Spleen (tissue), 11 donors: ENCODE data around the gene ELOVL3. TPM values are rescaled to one million over a fixed set of nuclear protein-coding genes. Genes with fewer than 3 reads are reported as not detected.

Experiments
- DNase-seq: peaks from one replicate; pipeline ENCODE4 v3.0.0-alpha.2; 2020
- H3K27ac ChIP-seq, 8 donors: fragments of 200-600 bp; sonication (generic) in 7 of 8; 1 replicate in 4 of 8; 2 replicates in 4 of 8; pipeline versions ENCODE4 v1.5.0 to v1.8.0; 2016 to 2021; ENCODE audit warnings: inconsistent platforms in 4 of 8, mild to moderate bottlenecking in 4 of 8, moderate library complexity in 1 of 8
- H3K27me3 ChIP-seq, 7 donors: fragments of 200-600 bp; sonication (generic) in 6 of 7; replicated peaks in 1 of 7; 1 replicate in 4 of 7; 2 replicates in 3 of 7; pipeline versions ENCODE4 v1.5.0 to v1.8.0; 2016 to 2021; ENCODE audit warnings: inconsistent platforms in 3 of 7, mild to moderate bottlenecking in 1 of 7
- H3K36me3 ChIP-seq, 6 donors: fragments of 200-600 bp; sonication (generic) in 5 of 6; 1 replicate in 4 of 6; 2 replicates in 2 of 6; pipeline versions ENCODE4 v1.5.0 to v1.8.0; 2016 to 2021; ENCODE audit warnings: inconsistent platforms in 2 of 6
- H3K4me1 ChIP-seq, 6 donors: fragments of 200-600 bp; sonication (generic) in 5 of 6; 1 replicate in 3 of 6; 2 replicates in 3 of 6; pipeline versions ENCODE4 v1.5.0 to v1.8.0; 2016 to 2021; ENCODE audit warnings: inconsistent platforms in 3 of 6
- H3K4me3 ChIP-seq, 8 donors: fragments of 200-600 bp; sonication (generic) in 7 of 8; 1 replicate in 4 of 8; 2 replicates in 4 of 8; pipeline versions ENCODE4 v1.5.0 to v1.8.0; 2016 to 2021; ENCODE audit warnings: inconsistent platforms in 4 of 8, mild to moderate bottlenecking in 4 of 8, moderate library complexity in 2 of 8
- H3K9me3 ChIP-seq, 8 donors: fragments of 200-600 bp; sonication (generic) in 7 of 8; 1 replicate in 4 of 8; 2 replicates in 4 of 8; pipeline versions ENCODE4 v1.5.0 to v1.8.0; 2016 to 2021; ENCODE audit warnings: inconsistent platforms in 4 of 8
- POLR2A ChIP-seq, 3 donors: fragments of 450-650 bp; IDR thresholded peaks; one replicate each; pipeline ENCODE4 v1.5.1; 2017; ENCODE audit warnings: antibody characterized with exemption in 3 of 3, mild to moderate bottlenecking in 1 of 3
- POLR2AphosphoS5 ChIP-seq, 3 donors: sonication (generic); formaldehyde crosslinking; IDR thresholded peaks; one replicate each; pipeline ENCODE4 v1.5.1; 2017; ENCODE audit warnings: antibody characterized with exemption in 3 of 3
- WGBS, 5 donors: extraction: QIAGEN DNeasy Blood & Tissue Kit in 3 of 5; methylation state at CpG; one replicate each; pipeline versions ENCODE4 v1.1.5 to v1.1.7; 2013 to 2018; 5-methylcytosine and 5-hydroxymethylcytosine counted together
- intact Hi-C: fragments of 100-400 bp; cut with DNase I; formaldehyde crosslinking; loops from one replicate; pipeline ENCODE4 v1.15.0; 2023; ENCODE audit warnings: low total_unique reads
- polyA plus RNA-seq, 3 donors: library from polyadenylated mRNA; stranded (reverse); fragments of 200-250 nt; gene quantifications; one replicate each; pipeline ENCODE4 v1.2.1, GENCODE V29; 2013
- total RNA-seq, 7 donors: library from RNA; depleted of rRNA in 3 of 7; stranded (reverse); fragments of >200 nt in 3 of 7; fragmentation: NEBNext Ultra II Directional in 4 of 7; extraction: Animal tissue kit (Norgen Biotek cat#: 25700) in 4 of 7; gene quantifications; one replicate each; pipeline versions ENCODE4 v1.1.0 to v1.2.1, GENCODE V29; 2016 to 2021
- TF ChIP-seq, protein P1 (sequence below), 11 experiments: fragments of 200-600 bp in 7 of 11; fragments of 450-650 bp in 4 of 11; sonication (generic) in 4 of 11; IDR thresholded peaks in 8 of 11; conservative IDR thresholded peaks in 3 of 11; 1 replicate in 7 of 11; 2 replicates in 4 of 11; pipeline versions ENCODE4 v1.4.0 to v1.8.0; 2016 to 2021; ENCODE audit warnings: antibody characterized with exemption in 11 of 11, inconsistent platforms in 4 of 11, mild to moderate bottlenecking in 1 of 11
- donor health status: healthy with polysubstance abuse.
- donor health status: DM: no; HTN: no; CAD: no; lungs with moderate emphysema.
- donor health status: DM: no; HTN: no; CAD: no.
- donor health status: Bipolar disorder and iron deficiency.
- donor health status: healthy.
- donor health status: DM: no; HTN: no; CAD: no.
- donor health status: DM: yes; HTN: yes; CAD: no.

ELOVL3 gene
- total and polyA plus RNA-seq, 10 donors = 0.08 to 2.0 (median 0.73) TPM; not detected in 2

DNA sequence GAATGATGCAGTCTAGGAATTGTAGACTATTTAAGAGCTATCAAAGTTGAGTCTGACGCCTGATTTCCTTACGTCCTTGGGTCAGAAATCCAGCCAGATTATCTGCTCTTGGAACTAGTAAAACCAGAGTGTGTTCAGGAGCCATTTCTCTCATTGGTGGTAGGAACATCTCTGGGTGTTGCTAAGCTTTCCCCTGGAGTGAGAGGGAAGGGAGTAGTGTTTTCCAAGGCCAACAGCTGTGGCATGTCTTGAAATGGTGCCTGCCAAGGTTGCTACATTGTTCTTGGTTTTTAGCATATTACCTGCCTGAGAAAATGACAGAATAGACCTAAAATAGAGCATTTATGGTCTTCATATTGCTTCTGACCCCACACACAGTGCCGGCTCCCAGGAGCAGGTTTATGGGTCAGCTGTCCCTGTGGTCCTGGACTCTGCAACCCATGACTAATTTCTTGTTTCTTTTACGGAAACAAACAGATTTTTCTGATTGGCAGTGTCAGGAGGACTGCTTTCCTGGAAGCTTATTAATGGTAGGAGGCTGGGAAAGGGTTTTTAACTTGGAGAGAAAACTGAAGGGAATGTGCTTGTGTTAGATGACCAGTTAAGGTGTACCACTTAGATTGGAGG is 36.8 kb downstream of the ELOVL3 start:
- Histone ChIP-seq H3K9me3 (no peaks in the 10 kb centered on the region), H3K4me3 (no peak overlapping the region), H3K27me3 (no peaks in the 10 kb centered on the region), H3K27ac (no peak overlapping the region), H3K4me1 (peaks cover 0 to 49% (median 11%) of the 10 kb centered on the region in 6 donors), H3K36me3 (peaks cover 0 to 89% (median 22%) of the 10 kb centered on the region in 6 donors)
- DNase-seq = no peak
- TF ChIP-seq POLR2A (IDR thresholded peaks at IDR 0.05) = no peak
- TF ChIP-seq POLR2AphosphoS5 (IDR thresholded peaks at IDR 0.05) = no peak
- TF ChIP-seq, protein P1, sequence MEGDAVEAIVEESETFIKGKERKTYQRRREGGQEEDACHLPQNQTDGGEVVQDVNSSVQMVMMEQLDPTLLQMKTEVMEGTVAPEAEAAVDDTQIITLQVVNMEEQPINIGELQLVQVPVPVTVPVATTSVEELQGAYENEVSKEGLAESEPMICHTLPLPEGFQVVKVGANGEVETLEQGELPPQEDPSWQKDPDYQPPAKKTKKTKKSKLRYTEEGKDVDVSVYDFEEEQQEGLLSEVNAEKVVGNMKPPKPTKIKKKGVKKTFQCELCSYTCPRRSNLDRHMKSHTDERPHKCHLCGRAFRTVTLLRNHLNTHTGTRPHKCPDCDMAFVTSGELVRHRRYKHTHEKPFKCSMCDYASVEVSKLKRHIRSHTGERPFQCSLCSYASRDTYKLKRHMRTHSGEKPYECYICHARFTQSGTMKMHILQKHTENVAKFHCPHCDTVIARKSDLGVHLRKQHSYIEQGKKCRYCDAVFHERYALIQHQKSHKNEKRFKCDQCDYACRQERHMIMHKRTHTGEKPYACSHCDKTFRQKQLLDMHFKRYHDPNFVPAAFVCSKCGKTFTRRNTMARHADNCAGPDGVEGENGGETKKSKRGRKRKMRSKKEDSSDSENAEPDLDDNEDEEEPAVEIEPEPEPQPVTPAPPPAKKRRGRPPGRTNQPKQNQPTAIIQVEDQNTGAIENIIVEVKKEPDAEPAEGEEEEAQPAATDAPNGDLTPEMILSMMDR (IDR thresholded peaks at IDR 0.05 in 8 of 11, conservative IDR thresholded peaks at IDR 0.05 in 3 of 11) = no peak
- WGBS, 5 donors = 70 to 94% (median 91%) methylated on average over 4 of the region's 4 CpGs
- intact Hi-C loops = no loop called here

DNA sequence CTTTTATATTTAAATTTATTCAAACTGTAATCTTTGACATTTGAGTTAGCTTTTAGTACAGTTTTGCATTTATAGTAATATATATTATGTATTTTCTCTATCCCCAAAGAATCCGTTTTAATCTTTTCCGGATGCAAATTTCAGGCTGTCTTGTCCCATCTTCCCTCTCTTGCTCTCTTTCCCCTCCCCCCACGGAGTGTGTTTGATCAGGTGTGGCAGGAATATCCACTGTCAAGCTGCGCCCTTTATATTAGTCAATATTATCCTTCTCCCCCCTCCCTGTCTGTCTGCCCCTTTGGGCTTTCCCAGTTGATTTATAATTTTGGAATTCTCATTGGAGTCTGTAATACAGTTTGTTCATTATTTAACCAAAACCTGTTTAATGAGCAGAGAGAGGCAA is 38.3 kb downstream of the ELOVL3 start:
- WGBS, 5 donors = 93 to 99% (median 98%) methylated on average over 4 of the region's 4 CpGs
- H3K9me3 ChIP-seq = no peaks in the 10 kb centered on the region
- no peak overlapping the region for H3K27ac ChIP-seq
- no peak for DNase-seq
- no peaks in the 10 kb centered on the region for H3K27me3 ChIP-seq
- peaks cover 9 to 64% (median 25%) of the 10 kb centered on the region in 6 donors for H3K4me1 ChIP-seq
- H3K36me3 ChIP-seq = peaks cover 0 to 80% (median 22%) of the 10 kb centered on the region in 6 donors
- TF ChIP-seq POLR2A (IDR thresholded peaks at IDR 0.05) = no peak
- intact Hi-C loops = no loop called here
- H3K4me3 ChIP-seq = no peak overlapping the region

DNA sequence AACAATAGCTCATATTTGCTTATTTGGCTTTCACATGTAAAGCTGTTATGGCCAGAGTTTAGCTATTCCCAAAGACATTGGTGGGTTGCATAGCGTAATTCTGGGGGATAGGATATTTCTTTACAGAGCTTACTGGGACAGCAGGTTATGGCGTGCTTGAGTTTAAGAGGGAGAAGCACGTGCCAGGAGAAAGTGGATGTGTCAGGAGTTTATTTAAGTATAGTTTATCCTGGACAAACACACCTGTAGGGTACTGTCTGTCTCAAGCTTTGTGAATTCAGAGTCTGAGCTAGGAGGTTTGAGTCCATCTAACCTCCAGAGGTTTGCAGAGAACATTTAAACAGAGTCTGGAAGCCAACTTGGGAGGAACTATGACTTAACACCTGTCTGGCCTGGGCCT is 40.6 kb downstream of the ELOVL3 start:
- Histone ChIP-seq H3K9me3 (no peaks in the 10 kb centered on the region), H3K4me3 (no peak overlapping the region), H3K27me3 (no peaks in the 10 kb centered on the region), H3K27ac (no peak overlapping the region), H3K36me3 (peaks cover 0 to 58% (median 8%) of the 10 kb centered on the region in 6 donors), H3K4me1 (peaks cover 9 to 74% (median 31%) of the 10 kb centered on the region in 6 donors)
- TF ChIP-seq, protein P1 (IDR thresholded peaks at IDR 0.05 in 8 of 11, conservative IDR thresholded peaks at IDR 0.05 in 3 of 11) = no peak
- TF ChIP-seq POLR2AphosphoS5 (IDR thresholded peaks at IDR 0.05) = no peak
- TF ChIP-seq POLR2A (IDR thresholded peaks at IDR 0.05) = no peak
- no peak for DNase-seq
- WGBS, 5 donors = 97 to 99% (median 98%) methylated on average over 3 of the region's 3 CpGs
- intact Hi-C loops = no loop called here

DNA sequence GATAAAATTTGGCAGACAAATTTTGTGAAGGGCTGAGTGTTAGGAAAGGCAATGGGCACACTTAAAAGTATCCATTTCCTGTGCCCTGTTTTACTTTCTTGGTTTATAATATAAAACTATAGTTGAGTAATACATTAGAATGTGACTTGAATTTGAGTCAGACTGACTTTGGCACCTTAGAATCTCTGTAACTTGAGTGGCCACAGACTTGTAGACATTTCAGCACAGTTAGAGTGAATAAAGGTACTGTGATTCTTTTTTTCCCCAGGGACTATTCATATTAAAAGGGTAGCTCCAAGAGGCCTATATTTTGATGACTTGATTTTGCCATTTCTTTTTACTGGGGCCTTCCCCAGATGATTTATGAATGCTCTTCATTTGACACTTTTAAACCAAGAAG is 41.6 kb downstream of the ELOVL3 start:
- intact Hi-C loops = no loop called here
- Histone ChIP-seq H3K27ac (peak overlapping the region in 3 of 8 donors; percentile 11 to 26 (median 23)), H3K36me3 (peaks cover 0 to 52% (median 4%) of the 10 kb centered on the region in 6 donors), H3K9me3 (no peaks in the 10 kb centered on the region), H3K27me3 (no peaks in the 10 kb centered on the region), H3K4me3 (no peak overlapping the region), H3K4me1 (peaks cover 9 to 75% (median 33%) of the 10 kb centered on the region in 6 donors)
- DNase-seq = no peak
- TF ChIP-seq POLR2A (IDR thresholded peaks at IDR 0.05) = no peak
- TF ChIP-seq, protein P1 (IDR thresholded peaks at IDR 0.05 in 8 of 11, conservative IDR thresholded peaks at IDR 0.05 in 3 of 11) = no peak
- no peak for TF ChIP-seq POLR2AphosphoS5 (IDR thresholded peaks at IDR 0.05)
